ENCODE results near the gene TMEM35A. TPM values are rescaled to one million over a fixed set of nuclear protein-coding genes. Genes with fewer than 3 reads are reported as not detected.

Gene TMEM35A
- total RNA-seq: 0.14 TPM in 1 of 2 replicates, not detected in the other

GRCh38 chrX:101078716-101079598 lies at the start of gene TMEM35A:
Gene TMEM35A, plus strand, starts transcription at chrX:101078879. Its CDS starts 124 bp downstream, at chrX:101079003.

GRCh38 chrX:101051549-101052302 lies 27.0 kb upstream of the TMEM35A start, which contains the start of gene TRMT2B:
Gene TRMT2B, minus strand, starts transcription at chrX:101052111. Its CDS starts 9,822 bp downstream, at chrX:101042289.

GRCh38 chrX:101097546-101098453 lies 19.1 kb downstream of the TMEM35A start, which contains the start of gene CENPI:
Gene CENPI, plus strand, starts transcription at chrX:101098204. Its CDS starts 2,867 bp downstream, at chrX:101101071.

Other genes starting within 250 kb of the TMEM35A start
- gene NOX1, start 204.5 kb upstream of the TMEM35A start, total RNA-seq: not detected in 2 replicates
- 0.64 and 1.0 TPM in 2 replicates for gene XKRX, start 150.0 kb upstream of the TMEM35A start, total RNA-seq
- not detected in 2 replicates for gene ARL13A, start 109.2 kb upstream of the TMEM35A start, total RNA-seq
- 11.6 and 12.3 TPM in 2 replicates for gene TRMT2B, start 26.8 kb upstream of the TMEM35A start, total RNA-seq
- 1.1 and 1.7 TPM in 2 replicates for gene CENPI, start 19.3 kb downstream of the TMEM35A start, total RNA-seq
- under 0.01 TPM in 2 replicates for gene DRP2, start 140.9 kb downstream of the TMEM35A start, total RNA-seq
- under 0.01 and 0.14 TPM in 2 replicates for gene TAF7L, start 212.5 kb downstream of the TMEM35A start, total RNA-seq

All from nasal cavity respiratory epithelium epithelial cell of viscerocranial mucosa (primary cell).